Measurements from ENCODE around the gene SPECC1L.

DNA sequence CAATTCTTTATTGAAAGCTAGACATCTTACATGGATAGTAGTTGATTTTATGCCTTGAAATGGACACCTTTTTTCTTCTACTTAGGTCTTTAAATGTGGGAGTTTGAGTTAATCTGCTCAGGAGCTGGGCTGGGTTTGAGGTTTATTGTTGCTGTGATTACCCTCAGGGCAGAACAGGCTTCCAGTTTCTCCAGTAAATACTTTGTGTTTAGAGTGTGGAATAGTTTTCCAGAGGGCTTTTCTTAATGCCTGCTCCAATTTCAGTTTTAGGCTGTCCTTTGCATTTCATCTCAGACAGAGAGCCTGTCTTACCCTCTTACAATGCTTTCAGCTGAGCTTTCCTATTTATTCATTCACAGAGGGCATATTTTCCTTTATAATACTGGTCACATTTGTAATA is 86.9 kb downstream of the SPECC1L start:
- TF ChIP-seq, protein P1, sequence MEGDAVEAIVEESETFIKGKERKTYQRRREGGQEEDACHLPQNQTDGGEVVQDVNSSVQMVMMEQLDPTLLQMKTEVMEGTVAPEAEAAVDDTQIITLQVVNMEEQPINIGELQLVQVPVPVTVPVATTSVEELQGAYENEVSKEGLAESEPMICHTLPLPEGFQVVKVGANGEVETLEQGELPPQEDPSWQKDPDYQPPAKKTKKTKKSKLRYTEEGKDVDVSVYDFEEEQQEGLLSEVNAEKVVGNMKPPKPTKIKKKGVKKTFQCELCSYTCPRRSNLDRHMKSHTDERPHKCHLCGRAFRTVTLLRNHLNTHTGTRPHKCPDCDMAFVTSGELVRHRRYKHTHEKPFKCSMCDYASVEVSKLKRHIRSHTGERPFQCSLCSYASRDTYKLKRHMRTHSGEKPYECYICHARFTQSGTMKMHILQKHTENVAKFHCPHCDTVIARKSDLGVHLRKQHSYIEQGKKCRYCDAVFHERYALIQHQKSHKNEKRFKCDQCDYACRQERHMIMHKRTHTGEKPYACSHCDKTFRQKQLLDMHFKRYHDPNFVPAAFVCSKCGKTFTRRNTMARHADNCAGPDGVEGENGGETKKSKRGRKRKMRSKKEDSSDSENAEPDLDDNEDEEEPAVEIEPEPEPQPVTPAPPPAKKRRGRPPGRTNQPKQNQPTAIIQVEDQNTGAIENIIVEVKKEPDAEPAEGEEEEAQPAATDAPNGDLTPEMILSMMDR (IDR thresholded peaks at IDR 0.05; ENCODE audit: insufficient read depth, low read length, poor library complexity, severe bottlenecking) = no peak
- TF ChIP-seq EZH2phosphoT487 (conservative IDR thresholded peaks at IDR 0.05; ENCODE audit: low read length) = no peak

All from SU-DHL-6 (cell line).